Smooth muscle cell (in vitro differentiated cells): ENCODE measurements around the gene PRSS53. TPM values are rescaled to one million over a fixed set of nuclear protein-coding genes. Genes with fewer than 3 reads are reported as not detected.

Experiments
- DNase-seq: peaks from one replicate; lab custom pipeline; 2025; ENCODE audit not compliant: unreplicated experiment; lab: John Stamatoyannopoulos, UW
- H2AFZ ChIP-seq: fragments of 200-600 bp; sonication (generic); 2 replicates; pipeline ENCODE4 v1.6.0; 2016; ENCODE audit warnings: antibody characterized with exemption, low read depth, mild to moderate bottlenecking
- H3F3A ChIP-seq: fragments of 200-600 bp; sonication (generic); 2 replicates; pipeline ENCODE4 v1.6.0; 2017; ENCODE audit warnings: antibody characterized with exemption, low read depth
- H3K27ac ChIP-seq: fragments of 200-600 bp; sonication (generic); 2 replicates; pipeline ENCODE4 v1.5.1; 2016; ENCODE audit warnings: low read depth, mild to moderate bottlenecking
- H3K27me3 ChIP-seq: fragments of 200-600 bp; sonication (generic); 2 replicates; pipeline ENCODE4 v1.6.1; 2016; ENCODE audit warnings: low read depth, mild to moderate bottlenecking
- H3K36me3 ChIP-seq: fragments of 200-600 bp; sonication (generic); 2 replicates; pipeline ENCODE4 v1.5.1; 2016; ENCODE audit warnings: low read depth
- H3K4me1 ChIP-seq: fragments of 200-600 bp; sonication (generic); 2 replicates; pipeline ENCODE4 v1.5.1; 2016; ENCODE audit warnings: low read depth
- H3K4me2 ChIP-seq: fragments of 200-600 bp; sonication (generic); 2 replicates; pipeline ENCODE4 v1.6.0; 2016; ENCODE audit warnings: mild to moderate bottlenecking
- H3K4me3 ChIP-seq: fragments of 200-600 bp; sonication (generic); 2 replicates; pipeline ENCODE4 v1.5.1; 2016; ENCODE audit warnings: mild to moderate bottlenecking
- H3K79me2 ChIP-seq: fragments of 200-600 bp; sonication (generic); 2 replicates; pipeline ENCODE4 v1.6.0; 2016; ENCODE audit warnings: low read depth, mild to moderate bottlenecking
- H3K9ac ChIP-seq: fragments of 200-600 bp; sonication (generic); 2 replicates; pipeline ENCODE4 v1.6.0; 2016; ENCODE audit warnings: low read depth
- H3K9me3 ChIP-seq: fragments of 200-600 bp; sonication (generic); replicated peaks from 2 replicates; pipeline ENCODE4 v1.5.1; 2016; ENCODE audit warnings: low read depth
- H4K20me1 ChIP-seq: fragments of 200-600 bp; sonication (generic); 2 replicates; pipeline ENCODE4 v1.6.0; 2016; ENCODE audit warnings: low read depth
- CTCF ChIP-seq: fragments of 200-600 bp; sonication (generic); IDR thresholded peaks from 2 replicates; pipeline ENCODE4 v1.5.1; 2017; ENCODE audit warnings: borderline replicate concordance, mild to moderate bottlenecking, antibody characterized with exemption; ENCODE audit not compliant: insufficient read depth, poor library complexity, severe bottlenecking
- WGBS: methylation state at CpG from one replicate; pipeline ENCODE4 v1.1.7; 2016; ENCODE audit warnings: low lambda C conversion rate; 5-methylcytosine and 5-hydroxymethylcytosine counted together
- polyA plus RNA-seq: library from polyadenylated mRNA; unstranded; fragments of >200 nt; fragmentation: Nextera tagmentation; extraction: Ambion mirVana; gene quantifications from 2 replicates; pipeline ENCODE4 v1.2.1, GENCODE V29; 2016
- total RNA-seq: library from RNA; depleted of rRNA; stranded (reverse); fragments of >200 nt; gene quantifications from 2 replicates; pipeline ENCODE4 v1.2.3, GENCODE V29; 2014

PRSS53 gene
- total and polyA plus RNA-seq, 2 experiments from 2014 or later = 0.66 to 6.3 TPM

GRCh38 chr16:31127182-31127581 is 38.4 kb upstream of the PRSS53 start:
- H3F3A ChIP-seq = no peaks in the 10 kb centered on the region
- no peak overlapping the region for H3K27ac ChIP-seq
- H2AFZ ChIP-seq = no peak overlapping the region
- no peaks in the 10 kb centered on the region for H3K36me3 ChIP-seq
- H3K9me3 ChIP-seq = no peaks in the 10 kb centered on the region
- WGBS = 96% methylated on average over 13 of the region's 13 CpGs
- TF ChIP-seq CTCF = no peak
- no peak overlapping the region for H3K4me3 ChIP-seq
- no peaks in the 10 kb centered on the region for H3K4me1 ChIP-seq
- no peak overlapping the region for H3K9ac ChIP-seq
- no peaks in the 10 kb centered on the region for H4K20me1 ChIP-seq
- no peaks in the 10 kb centered on the region for H3K79me2 ChIP-seq
- no peak overlapping the region for H3K4me2 ChIP-seq
- no peak for DNase-seq
- no peaks in the 10 kb centered on the region for H3K27me3 ChIP-seq

GRCh38 chr16:31125844-31126243 is 37.1 kb upstream of the PRSS53 start:
- Histone ChIP-seq H3F3A (no peaks in the 10 kb centered on the region), H3K4me2 (no peak overlapping the region), H3K9ac (no peak overlapping the region), H3K79me2 (no peaks in the 10 kb centered on the region), H3K4me1 (no peaks in the 10 kb centered on the region), H3K27me3 (no peaks in the 10 kb centered on the region), H2AFZ (no peak overlapping the region), H4K20me1 (no peaks in the 10 kb centered on the region), H3K36me3 (no peaks in the 10 kb centered on the region), H3K4me3 (no peak overlapping the region), H3K9me3 (no peaks in the 10 kb centered on the region), H3K27ac (no peak overlapping the region)
- DNase-seq = no peak
- 99% methylated on average over 3 of the region's 3 CpGs for WGBS
- TF ChIP-seq CTCF = no peak

GRCh38 chr16:31120129-31120528 is 31.4 kb upstream of the PRSS53 start:
- Histone ChIP-seq H3K27me3 (no peaks in the 10 kb centered on the region), H3K4me3 (no peak overlapping the region), H3K27ac (no peak overlapping the region), H2AFZ (no peak overlapping the region), H4K20me1 (no peaks in the 10 kb centered on the region), H3K4me2 (no peak overlapping the region), H3F3A (peaks cover 18% of the 10 kb centered on the region), H3K36me3 (no peaks in the 10 kb centered on the region), H3K79me2 (peaks cover 22% of the 10 kb centered on the region), H3K9me3 (no peaks in the 10 kb centered on the region), H3K9ac (no peak overlapping the region), H3K4me1 (no peaks in the 10 kb centered on the region)
- DNase-seq = no peak
- no peak for TF ChIP-seq CTCF
- 100% methylated on average over 14 of the region's 16 CpGs for WGBS

GRCh38 chr16:31118223-31119155 is 29.7 kb upstream of the PRSS53 start:
- no peak for DNase-seq
- peak overlapping the region; percentile 73 for H3K4me3 ChIP-seq
- peaks cover 22% of the 10 kb centered on the region for H3K79me2 ChIP-seq
- TF ChIP-seq CTCF = no peak
- no peaks in the 10 kb centered on the region for H3K9me3 ChIP-seq
- no peaks in the 10 kb centered on the region for H3K36me3 ChIP-seq
- peak overlapping the region; percentile 100 for H3K27ac ChIP-seq
- no peaks in the 10 kb centered on the region for H3K4me1 ChIP-seq
- H2AFZ ChIP-seq = no peak overlapping the region
- H3K4me2 ChIP-seq = peak overlapping the region; percentile 98
- whole genome bisulfite sequencing = 58% methylated on average over 9 of the region's 9 CpGs
- H3K9ac ChIP-seq = peak overlapping the region; percentile 98
- H3K27me3 ChIP-seq = no peaks in the 10 kb centered on the region
- H4K20me1 ChIP-seq = no peaks in the 10 kb centered on the region
- peaks cover 23% of the 10 kb centered on the region for H3F3A ChIP-seq
